ENCODE results near the gene XAGE2.
"Not testable (repeated sequence)": the region's sequence is repeated elsewhere in the genome, so short reads cannot be mapped to it uniquely, and the experiment has no call there.

The XAGE2 gene, protein sequence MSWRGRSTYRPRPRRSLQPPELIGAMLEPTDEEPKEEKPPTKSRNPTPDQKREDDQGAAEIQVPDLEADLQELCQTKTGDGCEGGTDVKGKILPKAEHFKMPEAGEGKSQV

DNA sequence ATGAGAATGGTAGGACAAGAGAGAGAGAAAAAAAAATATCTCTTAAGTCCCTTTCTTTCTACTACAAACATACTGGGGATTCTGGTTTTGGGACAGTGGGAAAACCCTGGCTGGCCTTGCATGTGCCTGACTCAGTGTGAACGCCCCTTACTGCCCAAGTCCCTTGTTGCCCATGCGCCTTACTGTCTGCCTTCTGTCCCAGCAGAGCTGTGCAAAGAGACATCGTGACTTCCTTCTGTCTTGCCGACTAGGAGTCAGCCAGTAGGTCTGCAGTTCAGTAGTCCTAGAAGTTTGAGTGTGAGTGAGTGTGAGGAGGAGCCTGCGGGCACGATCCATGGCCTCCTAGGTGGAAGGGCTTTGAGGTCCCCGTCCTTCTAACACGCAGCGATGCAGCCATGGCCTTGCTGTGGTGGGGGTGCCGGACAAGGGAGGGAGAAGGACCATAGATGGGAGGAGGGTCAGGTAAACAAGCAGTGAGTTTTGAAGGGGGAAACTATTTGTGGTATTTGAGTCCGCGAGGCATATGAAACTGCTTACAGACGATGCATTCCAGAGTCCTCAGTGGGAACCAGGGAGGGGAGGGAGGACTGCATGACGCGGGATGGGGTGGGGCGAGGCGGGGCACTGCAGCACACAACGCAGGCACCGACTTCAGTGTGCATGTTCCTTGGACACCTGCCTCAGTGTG, at the start of gene XAGE2:
XAGE2 (plus strand) TSS at position 654 of the 688 bp plus-strand sequence. CDS start 994 bp downstream, outside the sequence.
- DNase-seq: no peak

DNA sequence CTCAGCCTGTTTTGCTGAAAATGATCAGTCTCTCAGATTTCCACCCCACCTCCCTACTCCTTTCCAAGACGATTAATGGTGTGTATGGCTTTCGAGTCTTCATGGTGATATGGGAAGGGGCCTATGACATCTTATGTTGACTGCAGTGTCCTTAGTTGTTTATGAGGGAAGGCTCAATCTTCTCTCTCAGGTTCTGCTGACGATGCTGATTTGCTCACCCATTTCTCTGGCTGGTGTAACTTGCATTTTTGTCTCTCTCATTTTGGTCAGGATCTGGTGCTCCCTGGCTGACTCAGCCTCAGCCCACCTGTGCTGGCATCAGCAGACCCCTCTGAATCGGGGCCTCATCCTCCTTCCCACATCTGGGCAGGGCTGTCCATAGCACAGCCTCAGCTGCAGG, 31.4 kb upstream of the XAGE2 start:
- no peak for DNase-seq

DNA sequence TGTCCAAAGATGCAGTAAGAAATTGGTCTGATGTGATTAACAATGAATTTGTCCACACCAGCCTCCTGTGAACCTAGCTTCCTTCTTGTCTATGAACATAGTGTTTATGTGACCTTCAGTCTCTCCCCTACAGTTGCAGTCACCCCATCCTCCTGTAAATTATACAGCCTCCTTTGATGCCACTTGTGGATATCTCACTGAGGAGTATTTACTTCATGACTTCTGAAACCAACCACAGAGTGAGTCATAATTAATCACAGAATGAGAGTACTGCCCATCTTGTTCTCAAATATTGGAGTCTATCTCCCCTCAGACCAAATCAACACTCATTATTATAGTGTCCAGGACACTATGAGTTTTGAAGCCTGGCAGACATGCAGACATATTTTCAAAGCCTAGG, 27.3 kb upstream of the XAGE2 start:
- DNase-seq: no peak

DNA sequence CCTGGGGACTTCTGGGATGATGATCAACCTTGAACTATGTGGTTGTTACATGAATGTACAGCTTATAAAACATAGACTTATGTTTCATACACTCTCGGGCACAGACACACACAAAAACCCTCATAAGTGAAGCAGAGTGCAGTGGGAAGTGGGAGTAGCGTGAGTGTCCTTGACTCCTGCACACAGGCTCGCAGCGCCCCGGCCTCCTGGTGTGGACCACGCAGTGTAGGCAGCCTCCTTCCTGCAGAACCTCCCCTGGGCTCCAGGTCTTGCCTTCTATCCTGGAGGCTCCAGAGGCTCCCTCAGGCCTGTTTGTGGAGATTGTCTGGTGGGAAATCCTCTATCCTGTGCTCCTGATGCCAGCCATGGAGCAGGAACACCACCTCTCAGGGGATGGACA, 25.7 kb upstream of the XAGE2 start:
- DNase-seq: not testable (repeated sequence)

DNA sequence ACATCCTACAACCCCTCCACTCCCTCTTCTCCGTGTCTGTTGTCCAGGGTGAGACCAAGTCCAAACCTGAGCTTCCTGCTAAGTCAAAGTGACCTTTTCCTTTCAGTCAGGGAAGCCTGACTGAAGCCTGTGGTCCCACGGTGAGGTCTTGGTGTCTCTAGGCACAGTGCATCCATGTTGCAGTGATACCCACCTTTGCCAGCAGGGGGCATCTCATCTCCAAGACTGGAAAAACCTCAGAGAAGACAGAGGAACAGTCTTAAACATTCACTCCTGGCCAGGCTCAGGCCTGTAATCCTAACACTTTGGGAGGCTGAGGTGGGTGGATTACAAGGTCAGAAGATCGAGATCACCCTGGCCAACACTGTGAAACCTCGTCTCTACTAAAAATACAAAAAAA, 23.4 kb upstream of the XAGE2 start:
- peak; percentile 32 for DNase-seq

DNA sequence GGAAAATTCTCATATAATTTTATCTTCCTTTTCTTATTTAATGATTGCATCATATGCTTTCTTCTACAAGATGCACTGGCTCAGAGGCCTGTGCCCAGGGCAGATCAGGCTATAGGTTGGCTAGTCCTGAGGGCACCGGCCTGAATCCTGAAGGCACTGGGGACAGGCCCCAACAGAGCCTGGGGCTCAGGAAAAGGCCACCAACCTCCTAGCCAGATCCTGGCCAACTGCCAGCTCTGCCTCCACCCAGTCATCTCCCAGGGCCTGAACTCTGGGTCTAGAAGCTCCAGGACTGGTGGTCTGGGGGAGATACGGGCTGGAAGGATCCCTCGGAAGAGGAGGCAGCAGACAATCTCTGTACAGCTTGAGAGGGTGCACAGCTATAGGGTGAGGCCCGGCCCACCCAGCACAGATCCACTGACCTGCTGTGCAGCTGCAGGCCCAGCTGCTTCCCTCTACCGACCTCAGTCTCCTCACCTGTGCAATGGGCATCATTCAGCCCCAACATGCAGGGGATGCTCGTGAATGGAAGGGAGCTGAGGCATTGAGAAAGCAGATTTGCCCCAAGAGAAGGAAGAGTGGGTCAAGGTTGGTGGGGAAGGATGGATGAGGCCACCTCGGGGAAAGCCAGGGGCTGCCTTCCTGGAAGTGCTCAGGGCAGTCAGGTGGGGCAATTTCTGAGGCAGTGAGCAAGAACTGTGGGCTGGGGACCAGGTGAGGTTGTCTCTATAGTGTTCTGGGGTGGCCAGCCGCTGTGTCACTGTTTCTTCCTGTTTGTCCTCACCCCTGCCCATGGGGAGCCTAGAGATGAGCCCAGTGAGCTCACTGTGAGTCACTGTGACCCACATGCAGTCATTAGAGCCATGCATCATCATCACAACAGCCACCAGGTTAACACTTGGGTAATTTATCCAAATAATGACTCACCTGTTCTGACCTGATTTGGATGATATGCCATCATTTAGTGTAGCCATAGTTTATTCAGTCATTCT, 22.4 kb upstream of the XAGE2 start:
- DNase-seq: peak; percentile 18

DNA sequence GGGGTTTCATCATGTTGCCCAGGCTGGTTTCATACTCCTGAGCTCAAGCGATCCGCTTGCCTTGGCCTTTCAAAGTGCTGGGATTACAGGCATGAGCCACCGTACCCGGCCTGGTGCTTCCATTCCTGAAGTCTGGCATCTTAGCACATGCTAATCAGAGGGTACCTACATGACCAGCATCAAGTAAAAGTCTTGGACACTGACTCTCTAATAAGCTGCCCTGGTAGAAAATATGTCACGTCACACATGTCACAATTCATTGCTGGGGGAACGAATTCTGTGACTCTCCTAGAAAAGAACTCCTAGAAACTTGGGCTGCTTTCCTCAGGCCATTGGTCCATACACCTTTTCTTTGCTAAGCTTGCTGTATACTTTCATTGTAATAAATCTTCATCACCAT, 19.1 kb upstream of the XAGE2 start:
- DNase-seq: no peak

DNA sequence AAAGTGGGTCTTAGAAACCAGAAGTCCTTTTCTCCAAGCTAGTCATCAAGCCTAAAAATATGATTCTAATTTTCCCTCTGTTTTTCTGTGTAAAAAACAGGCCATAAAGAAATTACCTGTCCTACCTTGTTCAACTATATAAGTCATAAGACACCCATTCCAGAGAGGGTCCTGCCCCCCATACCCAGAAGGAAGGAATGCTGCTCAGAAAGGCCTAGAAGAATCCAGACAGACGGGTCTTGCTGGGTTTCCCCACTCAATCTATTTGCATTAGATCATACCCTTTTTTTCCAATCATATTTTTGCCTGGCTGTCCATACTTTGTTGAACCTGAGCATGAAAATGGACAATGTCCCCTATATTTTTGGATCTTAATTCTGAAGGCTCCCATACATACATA, 16.3 kb upstream of the XAGE2 start:
- DNase-seq: no peak

DNA sequence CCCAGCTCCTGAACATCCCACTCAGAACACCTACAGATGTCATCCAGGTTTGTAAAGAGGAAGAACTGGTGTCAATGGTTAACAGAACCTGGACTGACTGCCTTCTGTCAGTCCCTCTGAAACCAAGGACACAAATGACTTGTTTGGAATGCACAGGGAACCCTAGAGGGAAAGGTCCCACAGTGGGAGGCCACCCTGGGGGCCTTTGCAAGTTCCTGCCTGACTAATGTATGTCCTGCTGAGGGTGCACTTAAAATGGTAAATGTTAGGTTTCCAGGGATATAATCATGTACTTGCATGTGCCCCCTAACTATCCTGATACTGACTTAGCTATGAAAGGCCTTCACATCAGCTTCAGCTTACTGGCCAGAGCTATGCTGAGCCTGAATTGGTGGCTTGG, 15.0 kb upstream of the XAGE2 start:
- no peak for DNase-seq

DNA sequence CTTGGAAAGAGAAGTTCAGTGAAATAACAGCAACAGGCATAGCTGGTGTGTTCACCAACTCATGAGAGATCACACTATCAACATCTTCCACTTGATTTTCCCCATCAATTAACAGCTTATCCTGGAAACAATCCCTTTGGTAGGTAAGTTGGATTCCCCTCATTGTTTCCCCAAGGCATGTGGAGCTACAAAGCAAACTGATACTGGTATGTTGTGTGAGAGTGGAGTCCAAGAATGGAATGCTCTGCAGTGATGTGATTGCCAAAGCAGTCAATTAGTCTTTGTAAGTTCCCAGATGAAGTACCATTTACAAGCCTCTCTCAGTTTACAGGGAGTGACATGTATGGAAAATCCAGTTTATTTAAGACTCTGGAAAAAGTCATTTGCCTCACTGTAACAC, 13.7 kb upstream of the XAGE2 start:
- no peak for DNase-seq

DNA sequence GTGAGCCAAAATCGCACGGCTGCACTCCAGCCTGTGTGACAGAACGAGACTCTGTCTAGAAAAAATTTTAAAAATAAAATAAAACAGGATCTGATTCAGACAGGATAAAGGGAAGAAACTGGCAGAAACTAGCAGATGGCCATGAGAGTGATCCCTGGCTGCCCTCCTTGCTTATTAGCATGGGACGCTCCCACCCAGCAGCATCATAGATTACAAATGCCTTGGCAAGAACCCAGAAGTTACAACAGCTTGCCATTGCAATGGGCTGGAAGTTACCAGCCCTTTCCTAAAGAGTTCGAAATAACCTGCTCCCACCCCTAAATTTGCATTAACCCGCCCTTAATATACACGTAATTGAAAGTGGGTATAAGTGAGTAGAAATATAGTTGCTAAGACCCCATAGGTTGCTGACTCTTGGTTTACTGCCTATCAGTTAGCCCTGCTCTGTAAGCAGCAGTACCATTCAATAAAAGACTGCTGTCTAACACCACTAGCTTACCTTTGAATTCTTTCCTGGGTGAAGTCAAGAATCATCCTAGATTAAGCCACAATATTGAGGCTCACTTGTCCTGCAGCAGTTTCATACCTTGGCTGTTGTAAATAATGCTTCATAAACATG, 9.1 kb upstream of the XAGE2 start:
- no peak for DNase-seq

DNA sequence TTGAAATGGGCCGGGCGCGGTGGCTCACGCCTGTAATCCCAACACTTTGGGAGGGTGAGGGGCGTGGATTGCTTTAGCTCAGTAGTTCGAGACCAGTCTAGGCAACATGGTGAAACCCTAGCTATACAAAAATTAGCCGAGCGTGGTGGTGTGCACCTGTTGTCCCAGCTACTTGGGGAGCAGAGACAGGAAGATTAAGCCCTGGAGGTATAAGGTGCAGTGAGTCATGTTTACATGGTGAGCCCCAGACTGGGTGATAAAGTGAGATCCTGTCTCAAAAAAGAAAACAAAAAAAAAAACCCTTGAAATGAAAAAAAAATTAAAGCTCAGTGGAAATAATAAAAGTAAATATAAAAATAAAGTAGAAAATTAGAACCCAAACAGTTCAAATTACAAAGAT, 6.9 kb upstream of the XAGE2 start:
- no peak for DNase-seq

DNA sequence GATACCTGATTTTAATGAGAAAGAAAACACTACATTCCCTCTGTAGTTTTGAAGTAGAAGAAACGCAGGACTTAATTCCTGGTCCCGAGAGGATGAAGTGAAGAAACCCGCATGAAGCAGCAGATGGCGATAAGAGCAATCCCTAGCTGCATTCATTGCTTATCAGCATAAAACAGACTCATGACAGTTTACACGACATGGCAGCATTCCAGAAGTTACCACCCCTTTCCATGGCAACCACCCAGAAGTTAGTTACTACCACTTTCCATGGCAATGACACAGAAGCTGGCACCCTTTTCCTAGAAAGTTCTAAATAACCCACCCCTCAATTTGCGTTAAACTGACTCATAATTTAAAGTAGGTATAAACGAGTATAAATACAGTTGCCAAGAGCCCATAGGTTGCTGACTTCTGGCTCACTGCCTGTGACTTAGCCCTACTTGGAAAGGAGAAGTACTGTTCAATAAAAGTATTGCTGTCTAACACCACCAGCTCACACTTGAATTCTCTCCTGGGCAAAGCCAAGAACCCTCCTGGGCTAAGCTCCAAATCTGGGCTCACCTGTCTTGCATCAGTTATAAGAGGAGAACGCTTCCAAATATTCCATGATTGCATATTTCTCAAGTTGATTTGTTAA, 5.5 kb upstream of the XAGE2 start:
- no peak for DNase-seq

DNA sequence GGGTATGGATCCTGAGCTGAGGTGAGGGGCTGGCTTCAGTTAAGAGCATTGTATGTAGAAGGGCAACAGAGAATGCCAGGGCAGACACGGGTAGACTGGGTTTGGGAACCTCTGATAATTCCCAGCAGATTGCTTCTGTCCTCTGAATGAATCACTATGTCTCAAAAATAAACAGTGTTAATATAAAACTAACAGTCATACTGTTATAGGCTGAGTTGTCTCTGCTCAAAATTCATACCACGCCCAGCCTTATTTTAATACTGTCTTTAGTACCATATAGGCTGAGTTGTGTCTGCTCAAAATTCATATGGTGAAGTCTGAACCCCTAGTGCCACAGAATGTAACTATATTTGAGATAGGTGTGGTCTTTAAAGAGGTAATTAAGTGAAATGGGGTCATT, 10.0 kb downstream of the XAGE2 start:
- no peak for DNase-seq

DNA sequence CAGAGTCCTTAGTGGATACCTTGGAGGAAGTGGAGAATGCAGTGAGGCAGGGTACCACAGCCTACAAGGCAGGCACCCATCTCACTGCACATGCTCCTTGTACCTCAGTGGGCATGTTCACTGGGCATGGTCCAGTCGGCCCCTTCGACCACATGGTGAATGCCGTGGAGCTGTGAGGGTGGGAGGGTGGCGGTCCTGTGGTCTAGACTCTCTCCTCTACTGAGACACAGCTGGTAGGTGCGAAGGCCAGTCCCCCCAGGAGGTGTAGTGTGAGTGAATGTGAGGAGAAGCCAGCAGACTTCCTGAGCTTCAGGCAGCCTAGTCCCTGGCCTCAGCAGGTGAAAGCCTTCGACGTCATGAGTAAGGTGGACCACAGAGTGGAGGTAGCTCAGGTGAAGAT, 12.2 kb downstream of the XAGE2 start:
- DNase-seq: no peak

DNA sequence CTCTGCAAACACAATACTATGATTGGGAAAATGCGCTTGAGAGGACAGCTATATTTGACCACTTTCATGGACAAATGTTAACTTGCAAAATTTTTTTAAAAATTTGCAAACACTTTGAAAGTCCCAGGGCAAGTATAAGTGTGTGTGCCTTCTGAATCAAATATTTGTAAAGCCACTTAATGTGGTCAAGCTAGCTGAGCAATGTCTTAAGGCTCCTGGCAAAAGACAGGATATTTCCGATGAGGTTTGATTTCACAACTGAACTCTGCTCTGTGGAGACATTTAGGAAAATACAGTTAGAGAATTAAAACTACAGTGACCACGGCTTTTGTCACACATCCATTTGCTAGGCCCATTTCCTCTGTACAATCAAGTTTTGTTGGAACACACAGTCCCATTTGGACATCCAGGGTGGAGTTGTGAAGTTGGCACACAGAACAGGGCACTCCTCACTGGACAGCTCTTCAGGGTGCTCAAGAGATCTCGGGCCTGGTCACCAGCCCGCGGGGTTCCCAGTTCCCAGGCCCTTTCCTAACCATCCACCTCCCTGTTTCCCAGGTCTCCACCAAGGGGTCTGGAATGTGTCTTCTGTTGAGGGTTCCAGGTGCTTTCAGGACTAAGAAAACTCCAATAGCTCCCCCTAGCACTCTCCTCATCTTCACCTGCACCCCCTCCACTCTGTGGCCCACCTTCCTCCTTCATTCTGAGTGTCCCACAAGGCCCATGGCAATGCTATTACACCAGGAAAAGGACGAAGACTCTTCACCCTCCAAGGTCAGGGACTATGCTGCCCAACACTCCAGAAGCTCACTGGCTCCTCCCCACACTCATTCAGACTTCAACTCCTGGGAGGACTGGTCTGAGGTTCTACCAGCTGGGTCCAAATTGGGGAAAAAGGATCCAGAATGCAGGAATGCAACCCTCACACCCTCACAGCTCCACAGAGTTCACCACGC, 41.9 kb downstream of the XAGE2 start:
- DNase-seq: no peak

DNA sequence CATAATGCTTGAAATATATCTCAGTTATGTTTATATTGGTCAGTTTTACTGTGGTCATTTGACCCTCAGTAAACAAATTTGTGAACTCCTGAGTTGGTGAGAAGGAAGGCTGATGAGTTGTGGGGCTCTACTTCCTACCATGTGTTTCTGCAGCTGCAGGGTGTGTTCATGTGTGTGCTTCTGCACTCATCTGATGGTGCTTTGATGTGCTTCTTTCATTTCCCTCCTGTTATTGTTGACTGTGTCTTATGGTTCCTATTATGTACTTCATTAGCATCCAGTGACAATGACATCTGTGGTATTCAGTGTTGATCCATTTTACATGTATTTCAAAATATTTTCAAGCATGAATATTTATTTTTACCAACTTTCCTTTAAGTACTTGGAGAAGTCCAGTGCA, 46.5 kb downstream of the XAGE2 start:
- DNase-seq: no peak

DNA sequence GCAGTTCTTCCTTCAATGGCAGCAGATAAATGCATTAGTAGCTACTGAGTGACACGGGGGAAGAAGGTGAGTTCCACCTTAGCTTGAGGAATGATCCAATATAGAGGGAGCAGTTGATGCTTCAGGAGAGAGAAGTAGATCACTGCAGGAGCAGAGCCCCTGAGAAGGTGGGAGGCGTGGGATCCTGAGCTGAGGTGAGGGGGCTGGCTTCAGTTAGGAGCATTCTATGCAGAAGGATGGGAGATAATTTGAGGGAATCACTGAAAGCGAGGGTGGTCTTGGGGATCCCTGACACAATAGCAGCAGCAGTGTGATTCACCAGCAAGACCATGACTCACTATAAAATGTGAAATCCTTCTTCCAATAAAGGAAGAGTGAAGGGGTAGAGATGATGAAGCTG, 48.0 kb downstream of the XAGE2 start:
- DNase-seq: no peak

DNA sequence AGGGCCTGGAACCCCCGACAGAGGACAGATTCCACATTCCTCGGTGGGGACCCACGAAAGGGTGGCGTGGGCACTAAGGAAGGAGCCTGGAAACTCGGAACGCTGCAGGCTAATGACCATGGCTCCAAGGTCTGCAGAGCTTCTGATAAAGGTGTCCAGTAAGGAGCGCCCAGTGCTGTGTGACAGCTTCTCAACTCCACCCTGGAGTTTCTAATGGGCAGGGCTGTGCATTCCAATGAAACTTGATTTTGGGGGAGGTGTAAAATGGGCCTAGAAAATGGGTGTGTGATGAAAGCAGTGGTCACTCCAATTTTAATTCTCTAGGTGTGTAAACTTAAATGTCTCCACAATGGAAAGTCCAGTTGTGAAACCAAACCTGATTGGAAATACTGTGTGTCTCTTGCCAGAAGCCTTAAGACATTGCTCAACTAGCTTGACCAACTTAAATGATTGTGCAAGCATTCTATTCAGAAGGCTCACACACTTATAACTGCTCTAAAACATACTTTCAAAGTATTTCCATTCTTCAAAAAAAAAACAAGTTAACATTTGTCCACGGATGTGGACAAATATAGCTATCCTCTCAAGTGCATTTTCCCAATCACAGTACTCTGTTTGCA, 52.1 kb downstream of the XAGE2 start:
- no peak for DNase-seq

DNA sequence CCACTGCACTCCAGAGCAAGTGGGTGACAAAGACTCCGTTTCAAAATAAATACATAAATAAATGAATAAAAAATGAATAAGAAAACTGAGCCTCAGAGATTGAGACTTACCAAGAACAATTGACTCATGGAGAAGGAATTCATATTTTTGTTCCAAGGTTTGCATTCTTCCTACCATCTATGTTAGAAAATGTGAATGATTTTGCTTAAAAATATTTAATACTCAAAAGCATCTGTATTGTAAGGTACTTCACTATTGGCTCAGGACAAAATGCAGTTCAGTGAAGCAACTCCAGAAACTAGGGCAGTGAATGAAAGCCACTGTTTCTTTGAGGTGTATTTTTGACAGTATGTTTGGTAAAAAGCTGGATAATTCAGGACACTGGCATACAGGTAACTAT, 54.1 kb downstream of the XAGE2 start:
- DNase-seq: no peak

DNA sequence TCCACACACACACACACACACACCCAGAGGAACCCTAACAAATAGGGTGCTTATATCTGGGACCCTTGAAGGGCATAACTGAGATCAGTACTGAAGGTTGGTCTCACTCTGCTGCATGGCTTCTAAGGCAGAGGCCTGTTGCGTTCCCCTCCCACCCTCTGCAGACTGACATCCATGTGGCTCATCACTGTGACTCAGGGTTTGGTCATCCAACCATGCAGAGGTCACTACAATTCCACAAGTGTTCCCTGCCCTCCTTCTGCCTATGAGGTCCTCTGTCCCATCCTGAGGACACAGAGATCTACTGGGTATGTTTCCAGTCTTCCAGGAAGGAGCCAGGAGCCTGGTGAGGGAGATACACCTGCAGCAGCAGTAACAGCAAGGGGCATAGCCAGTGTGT, 55.8 kb downstream of the XAGE2 start:
- DNase-seq: no peak
